SKM-1 treated with dmso at 0.1 percent for 144 hours (cell line): ENCODE data around the gene CCBE1.
"Not testable (repeated sequence)": the region's sequence is repeated elsewhere in the genome, so short reads cannot be mapped to it uniquely, and the experiment has no call there.

ENCODE experiments used
- DNase-seq: peaks from one replicate; lab custom pipeline; 2025; ENCODE audit not compliant: unreplicated experiment; lab: John Stamatoyannopoulos, UW

CCBE1 gene

DNA sequence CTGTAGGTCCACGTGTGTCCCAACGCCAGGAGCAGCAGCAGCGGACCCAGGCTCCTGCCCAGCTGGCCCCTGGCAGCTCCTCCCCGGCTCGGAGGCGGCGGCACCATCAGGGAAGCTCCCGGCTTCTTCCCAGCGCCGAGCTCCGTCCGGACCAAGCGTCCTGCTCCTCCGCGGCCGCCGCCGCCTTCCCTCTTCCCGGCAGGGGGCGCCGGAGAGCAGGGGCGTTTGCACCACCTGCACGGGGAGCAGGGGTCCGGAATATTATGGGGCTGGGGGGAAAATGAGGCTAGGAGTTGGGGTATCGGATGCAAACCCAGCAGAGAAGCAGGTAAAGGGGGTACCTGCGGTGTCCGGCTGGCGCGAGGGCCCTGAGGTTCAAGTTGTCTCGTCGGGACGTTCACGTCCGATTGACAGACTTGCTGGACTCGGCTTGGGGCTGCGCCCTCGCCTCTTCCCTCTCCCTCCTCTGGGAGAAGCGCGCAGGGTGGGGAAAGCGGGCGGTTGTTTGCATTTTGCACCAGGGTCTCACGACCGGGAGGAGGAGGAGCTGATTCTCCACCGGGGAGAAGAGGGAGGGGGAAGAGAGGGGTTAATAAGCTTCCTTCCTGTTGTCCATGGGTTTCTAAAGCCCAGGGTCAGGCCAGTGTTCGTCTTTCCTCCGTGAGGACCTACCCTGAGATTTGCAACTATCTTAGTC, at the start of gene CCBE1:
Gene CCBE1, minus strand, starts transcription at position 188 of the 697 bp plus-strand sequence.
- no peak for DNase-seq

DNA sequence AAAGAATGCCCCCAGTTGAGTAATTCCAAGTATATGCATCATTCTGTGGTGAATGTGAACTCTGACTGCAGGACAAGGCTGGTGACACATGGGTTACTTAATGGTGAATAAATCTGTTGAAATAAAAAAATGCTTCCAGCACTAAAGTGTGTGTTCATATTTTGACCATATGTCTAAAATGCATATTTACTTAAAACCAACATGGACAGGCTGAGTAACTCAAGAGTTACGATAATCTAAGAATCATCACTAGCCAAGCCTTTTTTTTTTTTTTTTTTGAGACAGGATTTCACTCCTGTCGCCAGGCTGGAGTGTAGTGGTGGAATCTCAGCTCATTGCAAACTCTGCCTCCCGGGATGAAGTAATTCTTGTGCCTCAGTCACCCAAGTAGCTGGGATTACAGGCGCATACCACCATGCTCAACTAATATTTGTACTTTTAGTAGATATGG, 47.1 kb upstream of the CCBE1 start:
- no peak for DNase-seq

DNA sequence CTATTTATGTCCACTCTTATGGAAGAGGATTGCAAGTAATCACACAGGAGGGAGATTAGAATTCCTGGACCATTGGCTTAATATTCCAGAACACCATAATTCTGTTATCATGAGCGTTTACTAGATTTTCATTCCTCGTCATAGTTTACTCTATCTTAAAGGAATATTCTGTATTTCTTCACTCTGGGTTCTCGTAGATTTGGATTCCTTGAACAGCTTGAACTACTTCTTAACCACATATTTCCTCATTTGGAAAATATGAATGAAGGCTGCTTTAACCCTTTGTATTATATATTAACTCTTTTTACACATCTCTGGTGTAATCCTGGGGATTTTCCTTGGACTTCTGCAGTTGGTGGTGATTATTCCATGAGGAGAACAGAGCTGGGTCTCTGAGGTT, 46.3 kb upstream of the CCBE1 start:
- DNase-seq: no peak

DNA sequence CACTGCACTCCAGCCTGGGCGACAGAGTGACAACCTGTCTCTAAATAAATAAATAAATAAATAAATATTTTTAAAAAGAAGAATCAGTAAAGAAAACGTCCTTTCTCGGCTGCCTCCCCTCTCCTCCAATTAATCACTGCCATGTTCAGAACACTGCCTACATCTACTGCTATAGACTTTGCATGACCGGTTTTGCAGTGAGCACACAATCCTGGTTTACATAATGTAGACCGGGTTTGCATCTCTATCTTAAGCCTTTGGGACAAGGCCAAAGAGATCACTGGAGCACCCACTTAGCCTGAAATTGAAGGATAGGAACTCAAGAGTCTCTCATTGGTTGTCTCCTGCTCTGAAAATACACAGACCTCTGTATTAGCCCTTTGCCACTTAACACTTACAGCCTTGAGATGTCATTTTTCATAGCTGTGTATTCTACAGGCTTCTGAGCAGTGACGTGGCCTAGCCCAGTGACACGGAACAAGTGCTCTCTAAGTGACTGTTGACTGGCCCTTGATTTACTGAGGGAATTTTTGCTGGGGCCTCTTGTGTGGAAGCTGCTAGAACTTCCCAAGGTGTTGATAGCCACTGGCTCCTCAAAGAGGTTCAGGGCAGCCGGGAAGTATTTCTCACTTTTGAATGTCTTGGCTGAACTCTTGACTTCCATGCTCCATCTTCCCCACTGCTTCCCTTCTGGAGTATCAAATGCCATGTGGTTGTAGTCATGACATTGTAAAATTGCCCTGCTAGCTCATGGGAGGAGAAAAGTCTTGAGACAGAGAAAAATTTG, 45.3 kb upstream of the CCBE1 start:
- no peak for DNase-seq

DNA sequence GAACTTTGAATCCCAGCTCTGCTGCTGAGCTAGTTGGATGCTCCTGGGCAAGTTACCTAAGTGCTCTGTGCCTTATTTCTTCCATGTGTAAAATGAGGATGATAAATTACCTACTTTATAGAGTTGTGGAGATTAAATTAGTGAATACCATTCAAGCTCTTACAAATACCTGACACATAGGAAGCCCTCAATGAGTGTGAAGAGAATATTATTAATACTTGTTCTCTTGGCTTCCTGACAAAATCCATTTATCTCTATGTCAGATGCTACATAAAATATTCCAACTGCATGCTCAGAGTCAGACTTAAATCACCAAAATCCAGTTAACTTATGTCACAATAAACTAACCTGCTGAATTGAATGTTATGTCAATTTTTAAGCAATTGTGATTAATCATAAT, 42.9 kb upstream of the CCBE1 start:
- DNase-seq: no peak

DNA sequence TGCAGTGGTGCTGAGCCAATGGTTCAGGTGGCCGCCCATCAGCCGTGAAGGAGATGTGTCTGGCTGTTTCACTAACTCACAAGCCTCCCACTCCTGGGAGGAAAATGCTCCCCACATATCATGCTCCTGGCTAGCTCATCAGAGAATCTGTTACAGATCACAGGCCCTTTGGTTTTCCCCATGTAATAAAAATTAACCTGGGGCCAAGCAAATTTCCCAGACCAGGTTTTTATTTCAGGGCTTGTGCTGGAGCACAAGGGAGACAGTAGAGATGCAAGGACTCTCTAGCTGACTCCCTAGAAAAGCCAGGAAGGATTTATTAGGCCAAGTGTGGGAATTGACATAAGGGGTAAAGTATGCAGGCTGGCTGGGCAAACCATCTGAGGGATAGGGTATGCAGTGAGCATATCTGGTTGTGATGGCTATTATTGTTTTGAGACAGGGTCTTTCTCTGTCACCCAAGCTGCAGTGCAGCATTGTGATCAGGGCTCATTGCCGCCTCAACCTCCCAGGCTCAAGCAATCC, 40.6 kb upstream of the CCBE1 start:
- no peak for DNase-seq

DNA sequence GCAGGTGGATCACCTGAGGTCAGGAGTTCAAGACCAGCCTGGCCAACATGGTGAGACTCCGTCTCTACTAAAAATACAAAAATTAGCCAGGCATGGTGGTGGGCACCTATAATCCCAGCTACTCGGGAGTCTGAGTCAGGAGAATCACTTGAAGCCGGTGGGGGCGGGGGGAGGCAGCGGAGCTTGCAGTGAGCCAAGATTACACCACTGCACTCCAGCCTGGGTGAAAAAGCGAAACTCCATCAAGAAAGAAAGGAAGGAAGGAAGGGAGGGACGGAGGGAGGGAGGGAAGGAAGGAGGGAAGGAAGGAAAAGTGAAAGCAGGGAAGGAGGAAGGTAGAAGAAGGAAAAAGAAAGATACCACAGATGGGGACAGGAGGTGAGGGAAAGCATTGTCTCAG, 40.1 kb upstream of the CCBE1 start:
- not testable (repeated sequence) for DNase-seq

GRCh38 chr18:59736061-59736460, 38.8 kb upstream of the CCBE1 start:
- DNase-seq: no peak

GRCh38 chr18:59735269-59735860, 38.1 kb upstream of the CCBE1 start:
- no peak for DNase-seq

DNA sequence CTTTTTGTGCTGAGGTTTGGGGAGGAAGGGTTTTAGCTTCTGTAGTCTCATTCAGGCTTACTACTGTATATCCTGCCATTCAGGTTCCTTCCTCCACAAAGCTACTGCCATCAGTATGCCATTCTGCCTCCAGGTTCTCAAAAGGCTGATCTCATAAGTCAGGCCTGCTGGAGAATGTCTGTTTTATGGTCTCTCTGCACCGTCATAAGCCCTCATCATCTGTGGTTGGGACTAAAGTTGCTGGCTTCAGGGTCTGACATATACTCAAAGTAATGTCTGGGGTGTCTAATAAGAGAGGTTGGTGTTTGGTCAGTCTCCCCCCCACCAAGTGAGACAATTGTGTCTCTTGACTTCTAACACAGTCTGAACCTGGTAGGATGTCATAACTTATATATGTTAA, 36.2 kb upstream of the CCBE1 start:
- DNase-seq: no peak

- no peak for DNase-seq
Observed at GRCh38 chr18:59730896-59731295, 33.7 kb upstream of the CCBE1 start.

DNA sequence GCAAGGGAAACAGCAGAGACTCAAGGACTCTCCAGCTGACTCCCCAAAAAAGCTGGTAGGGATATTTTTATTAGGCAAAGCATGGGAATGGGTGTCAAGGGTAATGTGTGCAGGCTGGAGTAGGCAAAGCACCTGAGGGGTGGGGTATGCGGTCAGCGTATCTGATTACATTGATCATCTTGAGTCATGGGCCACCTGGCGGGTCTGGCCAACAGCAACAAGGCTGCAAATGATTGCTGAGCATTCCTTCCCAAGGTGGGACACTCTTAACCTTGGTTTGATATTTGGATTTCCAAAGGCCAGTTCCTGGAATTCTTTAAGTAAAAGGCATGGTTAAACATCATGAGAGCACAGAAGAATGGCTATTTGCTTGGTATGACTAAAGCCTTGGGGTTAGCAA, 32.6 kb upstream of the CCBE1 start:
- DNase-seq: no peak

GRCh38 chr18:59728816-59729215, 31.6 kb upstream of the CCBE1 start:
- DNase-seq: no peak

- no peak for DNase-seq
Observed at GRCh38 chr18:59725142-59725541, 27.9 kb upstream of the CCBE1 start.

DNA sequence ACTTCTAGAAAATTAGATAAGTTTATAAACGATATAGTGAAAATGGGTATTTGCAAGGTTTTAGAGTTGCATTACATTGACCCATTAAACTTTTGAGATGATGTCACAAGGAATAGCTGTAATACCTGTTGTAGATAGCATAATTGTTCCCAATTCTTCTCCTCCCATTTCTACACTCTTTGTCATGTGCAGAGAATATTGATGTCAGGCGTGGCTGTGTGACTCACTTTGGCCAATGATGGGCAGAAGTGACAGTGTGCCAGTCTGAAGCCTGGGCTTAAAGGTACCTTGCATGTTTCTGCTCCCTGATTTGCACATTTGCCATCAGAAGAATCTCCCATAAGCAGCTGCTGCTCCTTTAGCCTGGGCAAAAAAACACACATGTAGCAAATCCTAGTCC, 26.9 kb upstream of the CCBE1 start:
- DNase-seq: no peak

GRCh38 chr18:59721931-59722330, 24.7 kb upstream of the CCBE1 start:
- no peak for DNase-seq

- no peak for DNase-seq
Observed at GRCh38 chr18:59721211-59721610, 24.0 kb upstream of the CCBE1 start.

- no peak for DNase-seq
Observed at GRCh38 chr18:59719544-59720181, 22.4 kb upstream of the CCBE1 start.

DNA sequence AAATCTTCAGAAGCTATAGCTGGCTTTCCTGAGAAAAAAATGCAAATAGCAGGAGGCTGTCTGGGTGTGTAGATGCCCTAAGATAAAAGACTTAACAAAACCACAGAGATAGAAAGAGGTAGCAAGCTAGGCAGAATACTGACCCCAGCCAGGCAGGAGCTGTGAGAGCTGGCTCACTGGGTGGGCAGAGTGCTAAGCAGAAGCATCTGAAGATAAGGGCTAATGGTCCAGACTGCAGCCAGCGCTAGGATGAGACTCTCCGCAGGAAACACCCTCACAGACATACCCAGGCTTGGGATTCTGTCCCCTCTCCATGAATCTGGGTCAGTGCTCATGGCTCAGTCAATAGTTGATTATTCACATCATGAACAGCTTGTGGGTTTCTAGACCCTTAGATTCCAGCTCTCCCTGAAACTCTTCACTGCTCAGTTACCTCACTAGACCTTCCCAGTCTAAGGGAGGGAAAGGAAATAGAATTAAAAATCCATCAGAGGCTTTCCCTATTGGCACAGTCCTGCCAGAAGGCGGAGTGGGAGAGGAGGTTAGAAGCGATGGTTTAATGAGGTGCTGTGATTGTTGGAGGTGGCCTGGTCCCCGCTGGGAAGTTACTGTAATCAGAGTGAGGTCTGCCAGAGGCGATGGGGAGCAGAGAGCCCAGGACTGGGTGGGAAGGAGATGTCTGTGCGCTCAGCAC, 21.4 kb upstream of the CCBE1 start:
- no peak for DNase-seq

DNA sequence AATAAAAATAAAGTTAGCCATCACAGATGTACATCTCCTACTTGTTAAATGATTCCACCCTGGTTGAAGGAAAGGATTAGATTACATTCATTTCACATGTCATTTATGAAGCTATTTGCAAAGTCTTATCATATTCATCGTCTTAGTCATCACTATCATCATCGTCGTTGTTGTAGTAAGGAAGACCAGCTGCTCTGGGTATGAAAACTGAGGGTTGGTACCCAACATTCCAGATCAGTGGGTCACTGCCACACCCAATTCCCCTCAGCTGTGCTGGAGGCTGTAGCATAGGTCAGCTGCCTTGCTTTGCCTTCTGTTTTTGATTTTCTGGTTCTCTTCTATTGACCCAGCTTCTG, 20.9 kb upstream of the CCBE1 start:
- DNase-seq: no peak

- no peak for DNase-seq
Observed at GRCh38 chr18:59717291-59717690, 20.1 kb upstream of the CCBE1 start.
